SK-N-SH (cell line): Measurements from ENCODE around the gene BRAF. TPM values are rescaled to one million over a fixed set of nuclear protein-coding genes. Genes with fewer than 3 reads are reported as not detected.

ENCODE experiments used
- CTCF ChIA-PET: fragments of 300-600, 350-600 bp; formaldehyde crosslinking; extraction: SDS; loops from one replicate; lab custom pipeline; 2021; lab: Yijun Ruan, JAX
- POLR2A ChIA-PET: fragments of 350-600 bp; sonication (Branson Sonifier 250); formaldehyde crosslinking; extraction: SDS; loops from one replicate; lab custom pipeline; 2020; ENCODE audit warnings: antibody characterized with exemption, inconsistent platforms; lab: Yijun Ruan, JAX
- DNase-seq: peaks from one replicate; pipeline ENCODE4 v3.0.0; 2012
- H2AFZ ChIP-seq: fragments of 200-600 bp; sonication (generic); 2 replicates; pipeline ENCODE4 v1.8.1; 2016; ENCODE audit warnings: antibody characterized with exemption, mild to moderate bottlenecking, low read depth
- H3F3A ChIP-seq: fragments of 200-600 bp; sonication (generic); replicated peaks from 2 replicates; pipeline ENCODE3; 2016; ENCODE audit warnings: antibody characterized with exemption, mild to moderate bottlenecking; ENCODE audit not compliant: insufficient read depth
- H3K27ac ChIP-seq, 2 experiments: fragments of 200-500 bp in 1 of 2; fragments of 200-600 bp in 1 of 2; sonication (Bioruptor generic) in 1 of 2; sonication (generic), shearing (Covaris generic) in 1 of 2; 2 replicates each; pipeline versions ENCODE4 v1.5.1 to v1.6.1; 2014 to 2016; ENCODE audit warnings: low read depth in 2 of 2, inconsistent platforms in 1 of 2, low read length in 1 of 2, mild to moderate bottlenecking in 1 of 2, mixed read lengths in 1 of 2
- H3K27me3 ChIP-seq: fragments of 200-600 bp; sonication (generic), shearing (Covaris generic); 2 replicates; pipeline ENCODE4 v1.6.1; 2016; ENCODE audit warnings: mixed run types; ENCODE audit not compliant: insufficient read depth
- H3K36me3 ChIP-seq, 2 experiments: fragments of 200-500 bp in 1 of 2; fragments of 200-600 bp in 1 of 2; sonication (Bioruptor generic) in 1 of 2; sonication (generic) in 1 of 2; replicated peaks in 1 of 2; 2 replicates each; pipeline versions ENCODE3 to v1.5.1; 2014 to 2016; ENCODE audit warnings: low read length in 1 of 2, mild to moderate bottlenecking in 1 of 2; ENCODE audit not compliant: insufficient read depth in 2 of 2, control insufficient read depth in 1 of 2
- H3K4me1 ChIP-seq, 2 experiments: fragments of 200-500 bp in 1 of 2; fragments of 200-600 bp in 1 of 2; sonication (Bioruptor generic) in 1 of 2; sonication (generic), shearing (Covaris generic) in 1 of 2; 2 replicates each; pipeline versions ENCODE4 v1.5.1 to v1.6.1; 2014 to 2016; ENCODE audit warnings: low read depth in 1 of 2, low read length in 1 of 2, mixed run types in 1 of 2; ENCODE audit not compliant: insufficient read depth in 2 of 2, control insufficient read depth in 1 of 2
- H3K4me2 ChIP-seq: fragments of 200-600 bp; sonication (generic), shearing (Covaris generic); 2 replicates; pipeline ENCODE4 v1.6.1; 2017; ENCODE audit warnings: mixed run types
- H3K4me3 ChIP-seq, 2 experiments: fragments of 200-500 bp in 1 of 2; fragments of 200-600 bp in 1 of 2; sonication (Bioruptor generic) in 1 of 2; sonication (generic), shearing (Covaris generic) in 1 of 2; 2 replicates each; pipeline versions ENCODE4 v1.5.1 to v1.8.1; 2014 to 2016; ENCODE audit warnings: low read depth in 2 of 2, inconsistent platforms in 1 of 2, low read length in 1 of 2, mild to moderate bottlenecking in 1 of 2, mixed read lengths in 1 of 2, moderate library complexity in 1 of 2
- H3K79me2 ChIP-seq: fragments of 200-600 bp; sonication (generic); 2 replicates; pipeline ENCODE4 v1.8.1; 2017; ENCODE audit warnings: mild to moderate bottlenecking; ENCODE audit not compliant: insufficient read depth
- H3K9ac ChIP-seq: fragments of 200-600 bp; sonication (generic); 2 replicates; pipeline ENCODE4 v1.6.1; 2017; ENCODE audit warnings: mixed run types
- H3K9me2 ChIP-seq: fragments of 200-600 bp; sonication (generic); 2 replicates; pipeline ENCODE4 v1.6.1; 2017; ENCODE audit warnings: mixed run types
- H3K9me3 ChIP-seq: fragments of 200-600 bp; sonication (generic); 2 replicates; pipeline ENCODE4 v1.6.1; 2017; ENCODE audit warnings: mixed run types, mild to moderate bottlenecking, moderate library complexity
- H4K20me1 ChIP-seq: fragments of 200-600 bp; sonication (generic); 2 replicates; pipeline ENCODE4 v1.6.1; 2017; ENCODE audit warnings: mild to moderate bottlenecking, mixed run types; ENCODE audit not compliant: insufficient read depth
- CHD2 ChIP-seq: fragments of 150-350 bp; IDR thresholded peaks from 2 replicates; pipeline ENCODE4 v1.6.1; 2018; ENCODE audit warnings: low read length; ENCODE audit not compliant: partially characterized antibody
- ELF1 ChIP-seq: IDR thresholded peaks from 2 replicates; pipeline ENCODE4 v1.4.0; 2012
- EP300 ChIP-seq, 2 experiments: IDR thresholded peaks; 2 replicates each; pipeline versions ENCODE4 v1.4.0 to v1.6.1; 2012; ENCODE audit warnings: borderline replicate concordance in 1 of 2, low read depth in 1 of 2, low read length in 1 of 2
- EZH2phosphoT487 ChIP-seq: fragments of 200-600 bp; sonication (generic); IDR thresholded peaks from 2 replicates; pipeline ENCODE4 v1.6.1; 2017; ENCODE audit warnings: low read depth, mixed run types, mild to moderate bottlenecking, antibody characterized with exemption, moderate library complexity, borderline replicate concordance
- FOSL2 ChIP-seq: IDR thresholded peaks from 2 replicates; pipeline ENCODE4 v1.4.0; 2012; ENCODE audit warnings: low read depth, mild to moderate bottlenecking, moderate library complexity, borderline replicate concordance
- FOXM1 ChIP-seq: IDR thresholded peaks from 2 replicates; pipeline ENCODE4 v1.4.0; 2012; ENCODE audit warnings: low read depth, mild to moderate bottlenecking
- GABPA ChIP-seq: IDR thresholded peaks from 2 replicates; pipeline ENCODE4 v1.4.0; 2012; ENCODE audit warnings: low read depth, mild to moderate bottlenecking
- GATA2 ChIP-seq: sonication (generic); formaldehyde crosslinking; IDR thresholded peaks from 2 replicates; pipeline ENCODE4 v1.5.0; 2020; ENCODE audit warnings: mild to moderate bottlenecking, missing genetic modification reagents
- IRF3 ChIP-seq: fragments of 150-350 bp; IDR thresholded peaks from 2 replicates; pipeline ENCODE4 v1.6.1; 2016; ENCODE audit warnings: mild to moderate bottlenecking, low read depth, low read length
- JUND ChIP-seq: IDR thresholded peaks from 2 replicates; pipeline ENCODE4 v1.4.0; 2012
- MEF2A ChIP-seq: IDR thresholded peaks from 2 replicates; pipeline ENCODE4 v1.4.0; 2012; ENCODE audit warnings: low read depth, borderline replicate concordance
- MXI1 ChIP-seq: IDR thresholded peaks from 2 replicates; pipeline ENCODE4 v1.6.1; 2012; ENCODE audit warnings: mild to moderate bottlenecking, low read depth, low read length, improper control_type of control experiment
- POLR2AphosphoS5 ChIP-seq: IDR thresholded peaks from 2 replicates; pipeline ENCODE4 v1.6.1; 2012; ENCODE audit warnings: low read depth, low read length
- RCOR1 ChIP-seq: fragments of 150-350 bp; IDR thresholded peaks from 2 replicates; pipeline ENCODE4 v1.6.1; 2017; ENCODE audit warnings: antibody characterized with exemption, low read length
- RFX5 ChIP-seq: IDR thresholded peaks from 2 replicates; pipeline ENCODE4 v1.6.1; 2012; ENCODE audit warnings: mild to moderate bottlenecking, improper control_type of control experiment, low read length
- TAF1 ChIP-seq: IDR thresholded peaks from 2 replicates; pipeline ENCODE4 v1.6.1; 2012; ENCODE audit warnings: low read depth, mild to moderate bottlenecking, low read length, moderate library complexity, borderline replicate concordance
- TCF12 ChIP-seq: IDR thresholded peaks from 2 replicates; pipeline ENCODE4 v1.4.0; 2012
- WGBS: methylation state at CpG from one replicate; pipeline ENCODE4 v1.1.6; 2017; ENCODE audit warnings: low lambda C conversion rate; 5-methylcytosine and 5-hydroxymethylcytosine counted together
- polyA plus RNA-seq, 3 experiments: library from polyadenylated mRNA; depleted of rRNA; stranded (reverse); fragments of >200 nt; gene quantifications; 2 replicates each; pipeline ENCODE4 v1.2.3, GENCODE V29; 2012
- TF ChIP-seq, protein P1 (sequence below): fragments of 200-600 bp; sonication (generic); IDR thresholded peaks from 2 replicates; pipeline ENCODE4 v1.6.1; 2017; ENCODE audit warnings: antibody characterized with exemption, mild to moderate bottlenecking, moderate library complexity
- TF ChIP-seq, protein P2 (sequence below): IDR thresholded peaks from 2 replicates; pipeline ENCODE4 v1.6.1; 2012; ENCODE audit warnings: mild to moderate bottlenecking, low read depth, low read length, moderate library complexity

BRAF gene
- polyA plus RNA-seq, 1 of the 3 experiments (the other 2 are of a cell fraction) = 5.2 TPM

GRCh38 chr7:140696024-140696679 lies 228.6 kb downstream of the BRAF start:
- ChIA-PET POLR2A (interaction anchor here (0.6 to 1.5 kb wide), 12 partner anchors 10 to 1006 kb away, joined by 3 to 10 read pairs (median 4); partner anchors contain the start of genes ADCK2, DENND11 and MRPS33), CTCF (interaction anchor here (0.6 to 1.9 kb wide), 6 partner anchors 21 to 909 kb away, joined by 3 to 5 read pairs (median 4); partner anchors contain the start of gene BRAF)
- DNase-seq = peak; percentile 99
- Histone ChIP-seq H3K4me2 (peak overlapping the region; percentile 89), H3K79me2 (peaks cover 40% of the 10 kb centered on the region), H4K20me1 (no peaks in the 10 kb centered on the region; the same call in 1 of the 2 replicates), H3K4me3 (peak overlapping the region; percentile 79 to 95), H3K27ac (peak overlapping the region; percentile 87 to 94), H3K36me3 (peaks cover 11 to 12% of the 10 kb centered on the region in 2 experiments), H3K9me2 (no peaks in the 10 kb centered on the region), H3F3A (no peaks in the 10 kb centered on the region), H2AFZ (peak overlapping the region; percentile 88), H3K9me3 (no peaks in the 10 kb centered on the region), H3K27me3 (no peaks in the 10 kb centered on the region), H3K4me1 (peaks cover 8 to 18% of the 10 kb centered on the region in 2 experiments; a peak in 2 of 4 replicates), H3K9ac (peak overlapping the region; percentile 85)
- TF ChIP-seq FOSL2 (no peak), TCF12 (peak; percentile 18; the same call in 1 of the 2 replicates), RCOR1 (no peak), TAF1 (peak; percentile 77), CHD2 (peak; percentile 47)
- WGBS = 37% methylated on average over 20 of the region's 23 CpGs

- CTCF ChIA-PET = interaction anchor here (1.2 to 1.5 kb wide), 3 partner anchors 20 to 316 kb away, joined by 3 to 5 read pairs (median 4); no protein-coding TSS in a partner anchor
- no peaks in the 10 kb centered on the region for H4K20me1 ChIP-seq
- no peak for TF ChIP-seq GATA2
- TF ChIP-seq FOXM1 = no peak
- no peak for TF ChIP-seq MEF2A
- TF ChIP-seq POLR2AphosphoS5 = no peak
- TF ChIP-seq MXI1 = no peak
- TF ChIP-seq, protein P1, sequence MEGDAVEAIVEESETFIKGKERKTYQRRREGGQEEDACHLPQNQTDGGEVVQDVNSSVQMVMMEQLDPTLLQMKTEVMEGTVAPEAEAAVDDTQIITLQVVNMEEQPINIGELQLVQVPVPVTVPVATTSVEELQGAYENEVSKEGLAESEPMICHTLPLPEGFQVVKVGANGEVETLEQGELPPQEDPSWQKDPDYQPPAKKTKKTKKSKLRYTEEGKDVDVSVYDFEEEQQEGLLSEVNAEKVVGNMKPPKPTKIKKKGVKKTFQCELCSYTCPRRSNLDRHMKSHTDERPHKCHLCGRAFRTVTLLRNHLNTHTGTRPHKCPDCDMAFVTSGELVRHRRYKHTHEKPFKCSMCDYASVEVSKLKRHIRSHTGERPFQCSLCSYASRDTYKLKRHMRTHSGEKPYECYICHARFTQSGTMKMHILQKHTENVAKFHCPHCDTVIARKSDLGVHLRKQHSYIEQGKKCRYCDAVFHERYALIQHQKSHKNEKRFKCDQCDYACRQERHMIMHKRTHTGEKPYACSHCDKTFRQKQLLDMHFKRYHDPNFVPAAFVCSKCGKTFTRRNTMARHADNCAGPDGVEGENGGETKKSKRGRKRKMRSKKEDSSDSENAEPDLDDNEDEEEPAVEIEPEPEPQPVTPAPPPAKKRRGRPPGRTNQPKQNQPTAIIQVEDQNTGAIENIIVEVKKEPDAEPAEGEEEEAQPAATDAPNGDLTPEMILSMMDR = no peak
- no peak for TF ChIP-seq RCOR1
- TF ChIP-seq GABPA = no peak
- TF ChIP-seq JUND = no peak
- TF ChIP-seq RFX5 = no peak
- no peak for TF ChIP-seq IRF3
- TF ChIP-seq FOSL2 = no peak
- no peak for TF ChIP-seq EP300 (IDR thresholded peaks at IDR 0.05; ENCODE audit: borderline replicate concordance in 1 of 2, low read depth in 1 of 2, low read length in 1 of 2)
- TF ChIP-seq, protein P2, sequence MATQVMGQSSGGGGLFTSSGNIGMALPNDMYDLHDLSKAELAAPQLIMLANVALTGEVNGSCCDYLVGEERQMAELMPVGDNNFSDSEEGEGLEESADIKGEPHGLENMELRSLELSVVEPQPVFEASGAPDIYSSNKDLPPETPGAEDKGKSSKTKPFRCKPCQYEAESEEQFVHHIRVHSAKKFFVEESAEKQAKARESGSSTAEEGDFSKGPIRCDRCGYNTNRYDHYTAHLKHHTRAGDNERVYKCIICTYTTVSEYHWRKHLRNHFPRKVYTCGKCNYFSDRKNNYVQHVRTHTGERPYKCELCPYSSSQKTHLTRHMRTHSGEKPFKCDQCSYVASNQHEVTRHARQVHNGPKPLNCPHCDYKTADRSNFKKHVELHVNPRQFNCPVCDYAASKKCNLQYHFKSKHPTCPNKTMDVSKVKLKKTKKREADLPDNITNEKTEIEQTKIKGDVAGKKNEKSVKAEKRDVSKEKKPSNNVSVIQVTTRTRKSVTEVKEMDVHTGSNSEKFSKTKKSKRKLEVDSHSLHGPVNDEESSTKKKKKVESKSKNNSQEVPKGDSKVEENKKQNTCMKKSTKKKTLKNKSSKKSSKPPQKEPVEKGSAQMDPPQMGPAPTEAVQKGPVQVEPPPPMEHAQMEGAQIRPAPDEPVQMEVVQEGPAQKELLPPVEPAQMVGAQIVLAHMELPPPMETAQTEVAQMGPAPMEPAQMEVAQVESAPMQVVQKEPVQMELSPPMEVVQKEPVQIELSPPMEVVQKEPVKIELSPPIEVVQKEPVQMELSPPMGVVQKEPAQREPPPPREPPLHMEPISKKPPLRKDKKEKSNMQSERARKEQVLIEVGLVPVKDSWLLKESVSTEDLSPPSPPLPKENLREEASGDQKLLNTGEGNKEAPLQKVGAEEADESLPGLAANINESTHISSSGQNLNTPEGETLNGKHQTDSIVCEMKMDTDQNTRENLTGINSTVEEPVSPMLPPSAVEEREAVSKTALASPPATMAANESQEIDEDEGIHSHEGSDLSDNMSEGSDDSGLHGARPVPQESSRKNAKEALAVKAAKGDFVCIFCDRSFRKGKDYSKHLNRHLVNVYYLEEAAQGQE = no peak
- TF ChIP-seq EZH2phosphoT487 = no peak
- no peak for TF ChIP-seq ELF1
These were observed 229.3 kb downstream of the BRAF start for GRCh38 chr7:140695381-140695780.

More at GRCh38 chr7:140695381-140695780, 229.3 kb downstream of the BRAF start:
- H3F3A ChIP-seq = no peaks in the 10 kb centered on the region
- H3K79me2 ChIP-seq = peaks cover 32% of the 10 kb centered on the region
- H3K27ac ChIP-seq = no peak overlapping the region
- peaks cover 8 to 11% of the 10 kb centered on the region in 2 experiments for H3K36me3 ChIP-seq
- H2AFZ ChIP-seq = no peak overlapping the region
- peaks cover 8 to 18% of the 10 kb centered on the region in 2 experiments; a peak in 2 of 4 replicates for H3K4me1 ChIP-seq
- POLR2A ChIA-PET = interaction anchor here (1.2 to 1.5 kb wide), 2 partner anchors 22 to 114 kb away, joined by 3 to 5 read pairs; partner anchors contain the start of gene ADCK2
- 91% methylated on average over 11 of the region's 11 CpGs for WGBS
- no peaks in the 10 kb centered on the region for H3K9me2 ChIP-seq
- H3K9me3 ChIP-seq = no peaks in the 10 kb centered on the region
- no peaks in the 10 kb centered on the region for H3K27me3 ChIP-seq
- DNase-seq = no peak
- no peak overlapping the region for H3K9ac ChIP-seq
- no peak overlapping the region for H3K4me2 ChIP-seq
- H3K4me3 ChIP-seq = no peak overlapping the region
